ENCODE data around the gene TIMP4.

TIMP4 gene

DNA sequence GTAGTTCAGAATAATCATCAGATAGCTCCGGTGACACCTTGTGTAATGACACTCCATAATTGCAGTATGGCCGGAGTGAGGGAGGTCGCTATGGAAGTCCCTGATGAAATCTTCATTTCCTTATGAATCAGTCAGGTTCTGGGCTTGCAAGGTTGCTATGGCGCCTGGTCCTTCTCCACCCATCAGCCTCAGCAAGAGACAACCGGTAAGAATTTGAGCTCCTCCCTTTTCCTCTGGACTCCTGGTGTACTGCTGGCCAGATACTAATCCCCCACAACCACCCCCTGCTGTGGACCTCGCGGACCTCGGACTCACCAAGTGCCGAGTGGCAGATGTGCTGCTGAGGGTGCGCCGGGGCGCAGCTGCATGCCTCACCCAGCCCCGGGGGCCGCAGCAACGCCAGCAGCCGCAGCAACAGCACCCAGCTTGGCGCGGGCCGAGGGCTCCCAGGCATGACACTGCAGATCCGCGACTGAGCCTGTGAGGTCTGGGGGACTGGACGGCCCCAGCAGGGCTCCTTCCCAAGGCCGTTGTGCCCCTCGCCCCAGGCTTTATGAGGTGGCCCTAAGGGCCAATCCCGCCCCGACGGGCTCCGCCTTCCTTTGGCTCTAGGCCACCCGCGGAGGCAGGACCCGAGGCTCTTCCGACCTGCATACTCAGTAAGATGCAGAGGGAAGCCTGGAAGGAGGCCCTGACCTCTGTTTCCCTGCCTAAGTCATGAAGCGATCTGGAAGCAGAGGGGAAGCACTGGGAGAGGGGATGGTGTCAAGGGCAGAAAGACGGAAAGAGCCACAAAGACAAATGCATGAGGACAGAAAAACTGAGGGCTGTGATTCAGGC, at the start of gene TIMP4:
Gene TIMP4, minus strand, starts transcription at position 526 of the 840 bp plus-strand sequence. Its CDS starts 72 bp downstream, at position 454.
- H3K4me1 Mint-ChIP-seq (ENCODE audit: low read depth): peaks cover 19% of the 10 kb centered on the region
- H3K36me3 Mint-ChIP-seq (ENCODE audit: low read depth): no peaks in the 10 kb centered on the region
- no peak within 1 kb of the TSS for H3K4me3 Mint-ChIP-seq
- peaks cover 31% of the 10 kb centered on the region for H3K27me3 Mint-ChIP-seq
- H3K27ac Mint-ChIP-seq: no peak within 1 kb of the TSS
- H3K9me3 Mint-ChIP-seq: no peaks in the 10 kb centered on the region

DNA sequence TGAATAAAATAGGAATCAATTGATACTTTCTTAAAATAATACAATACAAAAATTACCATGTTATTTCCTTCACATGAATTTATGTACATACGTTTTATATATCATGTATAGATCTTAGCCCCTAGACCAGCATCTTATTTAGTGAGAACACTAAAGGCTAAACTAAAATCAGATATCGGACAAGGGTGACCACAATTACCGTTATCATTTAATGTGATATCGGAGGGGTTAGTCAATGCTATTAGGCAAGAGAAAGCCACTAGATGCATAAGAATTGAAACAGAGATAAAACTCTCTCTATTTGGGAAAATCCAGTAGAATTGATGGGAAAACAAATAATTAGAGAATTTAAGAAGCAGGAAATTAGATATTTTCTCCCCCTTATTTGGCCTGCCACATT, 46.5 kb upstream of the TIMP4 start:
- Mint-ChIP-seq H3K4me3 (no peak overlapping the region), H3K36me3 (ENCODE audit: low read depth) (no peaks in the 10 kb centered on the region), H3K27ac (no peak overlapping the region), H3K9me3 (peaks cover 5% of the 10 kb centered on the region), H3K27me3 (peaks cover 19% of the 10 kb centered on the region), H3K4me1 (ENCODE audit: low read depth) (no peaks in the 10 kb centered on the region)

GRCh38 chr3:12201813-12202212, 43.1 kb upstream of the TIMP4 start:
- H3K36me3 Mint-ChIP-seq (ENCODE audit: low read depth): no peaks in the 10 kb centered on the region
- H3K4me3 Mint-ChIP-seq: no peak overlapping the region
- H3K27me3 Mint-ChIP-seq: peaks cover 14% of the 10 kb centered on the region
- no peaks in the 10 kb centered on the region for H3K9me3 Mint-ChIP-seq
- no peak overlapping the region for H3K27ac Mint-ChIP-seq
- peaks cover 30% of the 10 kb centered on the region for H3K4me1 Mint-ChIP-seq (ENCODE audit: low read depth)

DNA sequence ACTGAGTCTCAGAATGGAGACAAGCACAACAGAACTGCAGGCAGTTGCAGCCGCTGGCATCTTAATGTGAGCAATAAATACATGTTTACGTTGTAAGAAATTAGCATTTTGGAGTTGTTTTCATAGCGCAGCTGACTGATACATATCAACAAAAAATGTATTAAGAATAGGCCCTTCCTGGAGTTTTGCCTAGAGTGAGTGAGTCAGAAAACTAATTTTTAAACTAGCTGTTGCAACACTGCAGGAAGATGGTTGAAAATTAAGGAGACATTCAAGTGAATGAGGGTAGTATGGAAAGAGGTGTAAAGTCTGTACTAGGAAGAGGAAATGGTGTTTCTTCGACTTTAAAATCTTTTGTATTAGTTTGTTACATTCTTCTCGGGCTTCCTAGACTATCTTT, 39.6 kb upstream of the TIMP4 start:
- Mint-ChIP-seq H3K9me3 (no peaks in the 10 kb centered on the region), H3K27ac (no peak overlapping the region)

GRCh38 chr3:12197475-12197874, 38.8 kb upstream of the TIMP4 start:
- no peaks in the 10 kb centered on the region for H3K36me3 Mint-ChIP-seq (ENCODE audit: low read depth)
- H3K27me3 Mint-ChIP-seq: peaks cover 11% of the 10 kb centered on the region
- no peaks in the 10 kb centered on the region for H3K9me3 Mint-ChIP-seq
- H3K4me3 Mint-ChIP-seq: no peak overlapping the region
- H3K27ac Mint-ChIP-seq: peak overlapping the region; percentile 74
- peaks cover 70% of the 10 kb centered on the region for H3K4me1 Mint-ChIP-seq (ENCODE audit: low read depth)

More for the DNA sequence above, 39.6 kb upstream of the TIMP4 start:
- peaks cover 11% of the 10 kb centered on the region for H3K27me3 Mint-ChIP-seq
- H3K36me3 Mint-ChIP-seq (ENCODE audit: low read depth): no peaks in the 10 kb centered on the region
- H3K4me1 Mint-ChIP-seq (ENCODE audit: low read depth): peaks cover 62% of the 10 kb centered on the region
- H3K4me3 Mint-ChIP-seq: no peak overlapping the region

DNA sequence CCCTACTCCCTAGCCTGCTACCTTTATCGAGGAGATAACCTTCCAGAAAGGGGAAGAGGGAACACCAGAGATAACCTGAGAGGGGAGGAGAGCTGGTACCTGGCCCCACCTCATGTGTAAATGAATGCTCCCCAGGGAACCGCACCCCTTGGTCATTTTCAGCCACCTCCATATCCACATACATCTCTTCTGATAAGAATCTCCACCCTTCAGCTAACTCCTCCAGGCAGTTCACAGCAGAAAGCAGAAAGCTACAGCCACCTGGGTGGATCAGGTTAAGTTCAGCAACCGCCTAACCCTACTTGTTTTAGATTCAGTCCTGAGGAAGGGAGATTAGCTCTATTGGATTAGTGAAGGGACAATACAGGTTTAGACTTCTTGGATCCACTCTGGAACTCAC, 38.0 kb upstream of the TIMP4 start:
- H3K4me1 Mint-ChIP-seq (ENCODE audit: low read depth): peaks cover 78% of the 10 kb centered on the region
- H3K9me3 Mint-ChIP-seq: no peaks in the 10 kb centered on the region
- no peak overlapping the region for H3K4me3 Mint-ChIP-seq
- H3K36me3 Mint-ChIP-seq (ENCODE audit: low read depth): no peaks in the 10 kb centered on the region
- peaks cover 11% of the 10 kb centered on the region for H3K27me3 Mint-ChIP-seq
- H3K27ac Mint-ChIP-seq: peak overlapping the region; percentile 74

- peak overlapping the region; percentile 54 for H3K4me3 Mint-ChIP-seq
These were observed 36.5 kb upstream of the TIMP4 start for GRCh38 chr3:12195231-12195630.

DNA sequence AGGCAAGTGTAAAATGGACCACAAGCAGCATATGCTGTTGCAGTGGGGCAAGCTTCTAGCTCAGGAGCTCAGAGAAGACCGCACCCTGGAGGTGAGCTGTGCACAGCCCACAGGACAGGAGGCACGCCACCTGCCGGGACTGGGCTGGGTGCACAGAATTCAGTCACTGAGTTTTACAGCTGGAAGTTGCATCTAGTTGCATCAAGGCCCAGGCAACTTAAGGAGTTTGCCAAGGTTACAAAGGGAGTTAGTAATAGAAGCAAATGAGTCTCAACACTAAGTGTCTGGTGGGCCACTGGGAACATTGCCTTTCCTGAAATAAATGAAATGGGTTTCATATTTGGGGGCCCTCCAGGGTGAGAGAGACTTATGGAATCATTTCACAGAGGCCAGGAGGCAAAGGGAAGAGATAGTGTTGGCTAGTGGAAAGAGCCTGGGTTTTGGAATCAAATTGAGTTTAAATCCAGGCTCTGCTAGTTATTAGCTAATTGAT, 36.0 kb upstream of the TIMP4 start:
- H3K4me1 Mint-ChIP-seq (ENCODE audit: low read depth): peaks cover 94% of the 10 kb centered on the region
- peak overlapping the region; percentile 97 for H3K27ac Mint-ChIP-seq
- no peaks in the 10 kb centered on the region for H3K9me3 Mint-ChIP-seq
- no peaks in the 10 kb centered on the region for H3K36me3 Mint-ChIP-seq (ENCODE audit: low read depth)
- H3K4me3 Mint-ChIP-seq: peak overlapping the region; percentile 54
- peaks cover 11% of the 10 kb centered on the region for H3K27me3 Mint-ChIP-seq

More at GRCh38 chr3:12195231-12195630, 36.5 kb upstream of the TIMP4 start:
- Mint-ChIP-seq H3K4me1 (ENCODE audit: low read depth) (peaks cover 90% of the 10 kb centered on the region), H3K36me3 (ENCODE audit: low read depth) (no peaks in the 10 kb centered on the region), H3K9me3 (no peaks in the 10 kb centered on the region), H3K27me3 (peaks cover 10% of the 10 kb centered on the region), H3K27ac (peak overlapping the region; percentile 97)

GRCh38 chr3:12194209-12194608, 35.5 kb upstream of the TIMP4 start:
- Mint-ChIP-seq H3K27ac (peak overlapping the region; percentile 97), H3K27me3 (peaks cover 6% of the 10 kb centered on the region), H3K9me3 (no peaks in the 10 kb centered on the region), H3K36me3 (ENCODE audit: low read depth) (no peaks in the 10 kb centered on the region), H3K4me3 (peak overlapping the region; percentile 54), H3K4me1 (ENCODE audit: low read depth) (peaks cover 94% of the 10 kb centered on the region)

DNA sequence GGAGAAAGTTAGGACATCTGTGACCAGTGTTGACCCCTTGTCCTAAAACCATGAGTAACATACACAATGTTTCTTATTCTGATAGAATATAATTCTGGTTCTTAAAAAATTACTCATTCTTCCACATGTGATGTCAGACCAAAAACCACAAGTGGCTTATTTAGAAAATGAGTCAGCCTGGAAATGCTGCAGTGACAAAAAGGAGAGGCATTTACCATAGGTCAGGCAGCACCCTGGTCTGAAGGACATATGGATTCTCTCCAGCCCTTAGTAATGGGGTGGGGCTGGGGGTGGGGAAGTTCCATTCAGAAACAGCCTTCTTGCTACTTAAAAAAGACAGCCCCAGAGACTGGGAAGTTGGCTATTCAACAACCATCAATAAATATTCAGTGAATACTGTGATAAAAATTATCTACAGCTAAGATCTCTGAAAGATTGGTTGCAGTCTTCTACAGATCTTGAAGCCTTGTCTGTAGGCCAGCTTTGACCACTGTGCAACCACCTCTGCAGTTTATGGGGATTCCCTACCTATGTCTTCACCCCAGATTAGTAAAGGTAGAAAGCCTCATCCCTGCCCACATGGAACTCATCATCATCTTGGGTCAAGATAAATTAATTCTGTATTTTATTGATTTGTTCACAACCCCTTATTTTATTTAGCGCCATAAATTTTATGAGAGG, 34.9 kb upstream of the TIMP4 start:
- peak overlapping the region; percentile 97 for H3K27ac Mint-ChIP-seq
- peaks cover 93% of the 10 kb centered on the region for H3K4me1 Mint-ChIP-seq (ENCODE audit: low read depth)
- H3K36me3 Mint-ChIP-seq (ENCODE audit: low read depth): no peaks in the 10 kb centered on the region
- H3K9me3 Mint-ChIP-seq: no peaks in the 10 kb centered on the region
- peak overlapping the region; percentile 54 for H3K4me3 Mint-ChIP-seq
- peaks cover 4% of the 10 kb centered on the region for H3K27me3 Mint-ChIP-seq

GRCh38 chr3:12192655-12193484, 34.2 kb upstream of the TIMP4 start:
- Mint-ChIP-seq H3K4me1 (ENCODE audit: low read depth) (peaks cover 93% of the 10 kb centered on the region), H3K27me3 (peaks cover 4% of the 10 kb centered on the region), H3K4me3 (no peak overlapping the region), H3K27ac (peak overlapping the region; percentile 97), H3K36me3 (ENCODE audit: low read depth) (no peaks in the 10 kb centered on the region), H3K9me3 (no peaks in the 10 kb centered on the region)

DNA sequence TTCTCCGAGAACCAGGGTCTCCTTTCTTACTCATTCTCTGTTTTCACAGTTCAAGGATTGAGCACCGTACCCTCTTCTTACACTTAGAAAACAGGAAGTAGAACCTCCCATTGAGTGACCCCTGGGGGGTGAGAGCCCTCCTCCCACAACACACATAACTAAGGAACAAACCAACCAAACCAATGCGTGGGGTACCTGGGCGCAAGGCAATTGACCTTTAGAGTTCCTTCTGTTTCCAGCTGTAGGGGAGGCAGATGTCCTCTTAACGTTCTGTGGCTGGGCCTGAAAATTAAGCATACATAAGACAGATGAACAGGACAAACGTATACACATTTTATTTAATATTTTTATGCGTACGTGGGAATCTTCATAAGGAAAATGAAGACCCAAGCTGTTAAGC, 33.5 kb upstream of the TIMP4 start:
- Mint-ChIP-seq H3K27ac (peak overlapping the region; percentile 97), H3K27me3 (peaks cover 4% of the 10 kb centered on the region), H3K4me3 (no peak overlapping the region), H3K9me3 (no peaks in the 10 kb centered on the region), H3K4me1 (ENCODE audit: low read depth) (peaks cover 93% of the 10 kb centered on the region), H3K36me3 (ENCODE audit: low read depth) (no peaks in the 10 kb centered on the region)

- H3K4me3 Mint-ChIP-seq: no peak overlapping the region
- H3K4me1 Mint-ChIP-seq (ENCODE audit: low read depth): peaks cover 93% of the 10 kb centered on the region
- no peak overlapping the region for H3K27ac Mint-ChIP-seq
- no peaks in the 10 kb centered on the region for H3K9me3 Mint-ChIP-seq
- H3K27me3 Mint-ChIP-seq: peaks cover 4% of the 10 kb centered on the region
- no peaks in the 10 kb centered on the region for H3K36me3 Mint-ChIP-seq (ENCODE audit: low read depth)
These were observed 32.8 kb upstream of the TIMP4 start for GRCh38 chr3:12191559-12191958.

- Mint-ChIP-seq H3K4me3 (no peak overlapping the region), H3K27me3 (peaks cover 4% of the 10 kb centered on the region), H3K9me3 (no peaks in the 10 kb centered on the region), H3K27ac (peak overlapping the region; percentile 14), H3K4me1 (ENCODE audit: low read depth) (peaks cover 94% of the 10 kb centered on the region), H3K36me3 (ENCODE audit: low read depth) (no peaks in the 10 kb centered on the region)
These were observed 32.1 kb upstream of the TIMP4 start for GRCh38 chr3:12190832-12191231.

Data from stimulated activated naive CD8-positive, alpha-beta T cell treated with anti-CD3 and anti-CD28 coated beads, Interleukin-15, Interleukin-2, amounts not matched to agents 100 ng/mL and 50 ng/mL, for 24 hours (primary cell).